Effector memory CD4-positive, alpha-beta T cell (primary cell): ENCODE measurements around the gene EPB41L5.
"Not testable (repeated sequence)": the region's sequence is repeated elsewhere in the genome, so short reads cannot be mapped to it uniquely, and the experiment has no call there.

Source experiments
- DNase-seq, 3 donors: peaks; one replicate each; pipeline ENCODE4 v3.0.0-alpha.2; 2020
- H3K27ac ChIP-seq: 2 replicates; pipeline ENCODE4 v1.7.0; 2013; ENCODE audit warnings: mild to moderate bottlenecking, low read length, moderate library complexity; ENCODE audit not compliant: insufficient read depth, poor library complexity, severe bottlenecking
- H3K27me3 ChIP-seq: replicated peaks from 2 replicates; pipeline ENCODE4 v1.7.0; 2013; ENCODE audit warnings: mild to moderate bottlenecking, low read length; ENCODE audit not compliant: insufficient read depth, control insufficient read depth, poor library complexity, severe bottlenecking
- H3K36me3 ChIP-seq: 2 replicates; pipeline ENCODE4 v1.7.0; 2013; ENCODE audit warnings: mild to moderate bottlenecking, low read length, moderate library complexity; ENCODE audit not compliant: control insufficient read depth, insufficient read depth
- H3K4me1 ChIP-seq: 2 replicates; pipeline ENCODE4 v1.7.0; 2013; ENCODE audit warnings: low read length, mild to moderate bottlenecking; ENCODE audit not compliant: control insufficient read depth, insufficient read depth, poor library complexity, severe bottlenecking
- H3K4me3 ChIP-seq: 2 replicates; pipeline ENCODE4 v1.7.0; 2013; ENCODE audit warnings: low read length, low read depth, mild to moderate bottlenecking; ENCODE audit not compliant: insufficient read depth, poor library complexity, severe bottlenecking
- H3K9me3 ChIP-seq: 2 replicates; pipeline ENCODE4 v1.7.0; 2013; ENCODE audit warnings: mild to moderate bottlenecking, low read length, moderate library complexity; ENCODE audit not compliant: control insufficient read depth

Gene EPB41L5

GRCh38 chr2:120046252-120046651, 33.4 kb downstream of the EPB41L5 start:
- DNase-seq, H3K36me3 ChIP-seq, H3K9me3 ChIP-seq, H3K27ac ChIP-seq, H3K4me1 ChIP-seq, H3K4me3 ChIP-seq, H3K27me3 ChIP-seq: not testable (repeated sequence)

GRCh38 chr2:120052597-120052996, 39.7 kb downstream of the EPB41L5 start:
- Histone ChIP-seq H3K9me3 (no peaks in the 10 kb centered on the region), H3K36me3 (no peaks in the 10 kb centered on the region), H3K4me3 (no peak overlapping the region), H3K4me1 (no peaks in the 10 kb centered on the region), H3K27ac (no peak overlapping the region), H3K27me3 (no peaks in the 10 kb centered on the region)
- no peak for DNase-seq

GRCh38 chr2:120053891-120054290, 41.0 kb downstream of the EPB41L5 start:
- no peak overlapping the region for H3K27ac ChIP-seq
- no peak for DNase-seq
- H3K36me3 ChIP-seq: no peaks in the 10 kb centered on the region
- no peaks in the 10 kb centered on the region for H3K9me3 ChIP-seq
- H3K27me3 ChIP-seq: no peaks in the 10 kb centered on the region
- no peaks in the 10 kb centered on the region for H3K4me1 ChIP-seq
- H3K4me3 ChIP-seq: no peak overlapping the region

- Histone ChIP-seq H3K4me3 (no peak overlapping the region), H3K4me1 (no peaks in the 10 kb centered on the region), H3K9me3 (no peaks in the 10 kb centered on the region), H3K36me3 (no peaks in the 10 kb centered on the region), H3K27ac (no peak overlapping the region), H3K27me3 (no peaks in the 10 kb centered on the region)
- DNase-seq: no peak
Observed at GRCh38 chr2:120059483-120059882, 46.6 kb downstream of the EPB41L5 start.

- Histone ChIP-seq H3K27ac (no peak overlapping the region), H3K27me3 (no peaks in the 10 kb centered on the region), H3K36me3 (no peaks in the 10 kb centered on the region), H3K4me1 (no peaks in the 10 kb centered on the region), H3K4me3 (no peak overlapping the region), H3K9me3 (no peaks in the 10 kb centered on the region)
- DNase-seq: no peak
Observed at GRCh38 chr2:120060088-120060623, 47.3 kb downstream of the EPB41L5 start.

- Histone ChIP-seq H3K27ac (no peak overlapping the region), H3K4me1 (no peaks in the 10 kb centered on the region), H3K9me3 (no peaks in the 10 kb centered on the region), H3K36me3 (no peaks in the 10 kb centered on the region), H3K27me3 (no peaks in the 10 kb centered on the region), H3K4me3 (no peak overlapping the region)
- no peak for DNase-seq
Observed at GRCh38 chr2:120064664-120065063, 51.8 kb downstream of the EPB41L5 start.

- Histone ChIP-seq H3K4me3 (no peak overlapping the region), H3K9me3 (no peaks in the 10 kb centered on the region), H3K27ac (no peak overlapping the region), H3K36me3 (no peaks in the 10 kb centered on the region), H3K4me1 (no peaks in the 10 kb centered on the region), H3K27me3 (no peaks in the 10 kb centered on the region)
- no peak for DNase-seq
Observed at GRCh38 chr2:120066800-120067547, 54.1 kb downstream of the EPB41L5 start.

- DNase-seq, H3K27me3 ChIP-seq, H3K27ac ChIP-seq, H3K4me3 ChIP-seq, H3K4me1 ChIP-seq, H3K36me3 ChIP-seq, H3K9me3 ChIP-seq: not testable (repeated sequence)
Observed at GRCh38 chr2:120068040-120068658, 55.3 kb downstream of the EPB41L5 start.

GRCh38 chr2:120075545-120075944, 62.7 kb downstream of the EPB41L5 start:
- H3K4me1 ChIP-seq: no peaks in the 10 kb centered on the region
- H3K27ac ChIP-seq: no peak overlapping the region
- H3K27me3 ChIP-seq: no peaks in the 10 kb centered on the region
- H3K9me3 ChIP-seq: no peaks in the 10 kb centered on the region
- DNase-seq: no peak
- no peaks in the 10 kb centered on the region for H3K36me3 ChIP-seq
- no peak overlapping the region for H3K4me3 ChIP-seq

GRCh38 chr2:120077896-120078295, 65.0 kb downstream of the EPB41L5 start:
- Histone ChIP-seq H3K27ac (no peak overlapping the region), H3K4me1 (no peaks in the 10 kb centered on the region), H3K36me3 (no peaks in the 10 kb centered on the region), H3K27me3 (no peaks in the 10 kb centered on the region), H3K4me3 (no peak overlapping the region), H3K9me3 (no peaks in the 10 kb centered on the region)
- no peak for DNase-seq
